Tibial nerve (tissue), 4 donors: Measurements from ENCODE around the gene GLIPR1. TPM values are rescaled to one million over a fixed set of nuclear protein-coding genes. Genes with fewer than 3 reads are reported as not detected.

Experiments used
- DNase-seq, 2 donors: peaks; one replicate each; pipeline ENCODE4 v3.0.0-alpha.2; 2019; ENCODE audit warnings: low spot score in 2 of 2
- H3K27ac ChIP-seq, 4 donors: fragments of 200-600 bp; sonication (generic) in 3 of 4; one replicate each; pipeline ENCODE4 v1.5.1; 2017 to 2019; ENCODE audit warnings: mild to moderate bottlenecking in 1 of 4
- H3K27me3 ChIP-seq, 2 donors: fragments of 200-600 bp; sonication (generic) in 1 of 2; one replicate each; pipeline versions ENCODE4 v1.5.1 to v1.6.0; 2017 to 2019
- H3K36me3 ChIP-seq, 3 donors: fragments of 200-600 bp; sonication (generic); one replicate each; pipeline ENCODE4 v1.5.1; 2018 to 2019
- H3K4me1 ChIP-seq, 4 donors: fragments of 200-600 bp; sonication (generic) in 3 of 4; one replicate each; pipeline ENCODE4 v1.5.1; 2017 to 2019
- H3K4me3 ChIP-seq, 4 donors: fragments of 200-600 bp; sonication (generic) in 3 of 4; one replicate each; pipeline ENCODE4 v1.5.1; 2017 to 2019; ENCODE audit warnings: mild to moderate bottlenecking in 1 of 4, moderate library complexity in 1 of 4
- H3K9me3 ChIP-seq, 4 donors: fragments of 200-600 bp; sonication (generic) in 3 of 4; one replicate each; pipeline ENCODE4 v1.5.1; 2017 to 2019
- EP300 ChIP-seq, 2 donors: sonication (generic); formaldehyde crosslinking; IDR thresholded peaks; one replicate each; pipeline ENCODE4 v1.6.1; 2017; ENCODE audit warnings: antibody characterized with exemption in 2 of 2, mild to moderate bottlenecking in 1 of 2
- POLR2A ChIP-seq, 2 donors: fragments of 450-650 bp; IDR thresholded peaks; one replicate each; pipeline ENCODE4 v1.6.1; 2017; ENCODE audit warnings: antibody characterized with exemption in 2 of 2, mild to moderate bottlenecking in 2 of 2, moderate library complexity in 2 of 2
- WGBS, 2 donors: methylation state at CpG; one replicate each; pipeline ENCODE4 v1.1.5; 2018; 5-methylcytosine and 5-hydroxymethylcytosine counted together
- total RNA-seq, 4 donors: library from RNA; depleted of rRNA; stranded (reverse); fragments of >200 nt; gene quantifications; one replicate each; pipeline ENCODE4 v1.1.0, GENCODE V29; 2016
- TF ChIP-seq, protein P1 (sequence below), 5 experiments: fragments of 200-600 bp in 3 of 5; fragments of 450-650 bp in 2 of 5; sonication (generic) in 3 of 5; IDR thresholded peaks; one replicate each; pipeline ENCODE4 v1.5.1; 2016 to 2019; ENCODE audit warnings: antibody characterized with exemption in 5 of 5, mild to moderate bottlenecking in 3 of 5, moderate library complexity in 2 of 5

Gene GLIPR1
- total RNA-seq, 4 donors from 2014 or later, result 4.7 to 12.3 (median 6.5) TPM

DNA sequence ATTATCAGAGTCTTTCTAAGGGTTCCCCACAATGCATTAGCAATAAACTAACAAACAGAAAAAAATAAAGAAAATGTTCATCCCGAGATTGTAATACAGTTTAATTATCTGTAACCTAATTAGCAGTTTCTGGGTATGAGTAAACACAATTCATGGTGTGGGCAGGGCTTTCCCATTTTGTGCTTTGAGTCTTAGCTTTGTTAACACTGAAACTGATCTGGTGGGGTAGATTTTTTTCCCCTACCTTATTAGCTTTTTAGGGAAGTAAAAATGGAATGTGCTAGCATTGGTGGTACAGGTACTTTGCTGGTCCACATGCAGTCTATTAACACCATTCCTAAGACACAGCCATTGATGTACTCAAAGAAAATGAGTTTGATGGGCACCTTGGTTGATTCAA is 49.3 kb downstream of the GLIPR1 start:
- Histone ChIP-seq H3K36me3 (no peaks in the 10 kb centered on the region), H3K27me3 (no peaks in the 10 kb centered on the region), H3K4me3 (no peak overlapping the region), H3K9me3 (no peaks in the 10 kb centered on the region), H3K27ac (no peak overlapping the region), H3K4me1 (peaks cover 0 to 6% (median 0%) of the 10 kb centered on the region in 4 donors)
- TF ChIP-seq, protein P1, sequence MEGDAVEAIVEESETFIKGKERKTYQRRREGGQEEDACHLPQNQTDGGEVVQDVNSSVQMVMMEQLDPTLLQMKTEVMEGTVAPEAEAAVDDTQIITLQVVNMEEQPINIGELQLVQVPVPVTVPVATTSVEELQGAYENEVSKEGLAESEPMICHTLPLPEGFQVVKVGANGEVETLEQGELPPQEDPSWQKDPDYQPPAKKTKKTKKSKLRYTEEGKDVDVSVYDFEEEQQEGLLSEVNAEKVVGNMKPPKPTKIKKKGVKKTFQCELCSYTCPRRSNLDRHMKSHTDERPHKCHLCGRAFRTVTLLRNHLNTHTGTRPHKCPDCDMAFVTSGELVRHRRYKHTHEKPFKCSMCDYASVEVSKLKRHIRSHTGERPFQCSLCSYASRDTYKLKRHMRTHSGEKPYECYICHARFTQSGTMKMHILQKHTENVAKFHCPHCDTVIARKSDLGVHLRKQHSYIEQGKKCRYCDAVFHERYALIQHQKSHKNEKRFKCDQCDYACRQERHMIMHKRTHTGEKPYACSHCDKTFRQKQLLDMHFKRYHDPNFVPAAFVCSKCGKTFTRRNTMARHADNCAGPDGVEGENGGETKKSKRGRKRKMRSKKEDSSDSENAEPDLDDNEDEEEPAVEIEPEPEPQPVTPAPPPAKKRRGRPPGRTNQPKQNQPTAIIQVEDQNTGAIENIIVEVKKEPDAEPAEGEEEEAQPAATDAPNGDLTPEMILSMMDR (IDR thresholded peaks at IDR 0.05), result no peak
- no peak for TF ChIP-seq POLR2A (IDR thresholded peaks at IDR 0.05)
- 68 to 90% methylated on average over 1 of the region's 1 CpG for WGBS, 2 donors
- no peak for DNase-seq

DNA sequence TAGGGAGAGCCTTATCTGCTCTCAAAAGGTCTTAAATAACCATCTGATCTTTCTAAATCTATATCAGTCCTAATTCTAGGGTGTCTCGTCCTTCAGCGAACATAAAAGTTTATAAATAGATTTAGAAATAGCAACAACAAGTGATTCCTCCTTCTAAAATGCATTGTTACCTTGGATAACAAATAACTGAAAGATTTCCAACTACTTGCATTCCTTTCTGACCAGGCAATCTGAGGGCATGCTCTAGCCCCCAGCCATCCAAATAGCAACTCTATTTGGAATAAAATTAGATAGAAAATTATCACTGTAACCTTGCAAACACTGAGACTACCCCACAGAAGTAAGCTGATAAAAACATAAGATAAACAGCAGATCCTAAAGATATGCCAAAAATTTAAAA is 52.7 kb downstream of the GLIPR1 start:
- 63 to 74% methylated on average over 2 of the region's 2 CpGs for WGBS, 2 donors
- no peak for DNase-seq
- TF ChIP-seq POLR2A (IDR thresholded peaks at IDR 0.05) (no peak), EP300 (IDR thresholded peaks at IDR 0.05) (no peak)
- TF ChIP-seq, protein P1 (IDR thresholded peaks at IDR 0.05), result no peak
- Histone ChIP-seq H3K27me3 (no peaks in the 10 kb centered on the region), H3K4me1 (no peaks in the 10 kb centered on the region), H3K9me3 (no peaks in the 10 kb centered on the region), H3K27ac (no peak overlapping the region), H3K36me3 (no peaks in the 10 kb centered on the region), H3K4me3 (no peak overlapping the region)

DNA sequence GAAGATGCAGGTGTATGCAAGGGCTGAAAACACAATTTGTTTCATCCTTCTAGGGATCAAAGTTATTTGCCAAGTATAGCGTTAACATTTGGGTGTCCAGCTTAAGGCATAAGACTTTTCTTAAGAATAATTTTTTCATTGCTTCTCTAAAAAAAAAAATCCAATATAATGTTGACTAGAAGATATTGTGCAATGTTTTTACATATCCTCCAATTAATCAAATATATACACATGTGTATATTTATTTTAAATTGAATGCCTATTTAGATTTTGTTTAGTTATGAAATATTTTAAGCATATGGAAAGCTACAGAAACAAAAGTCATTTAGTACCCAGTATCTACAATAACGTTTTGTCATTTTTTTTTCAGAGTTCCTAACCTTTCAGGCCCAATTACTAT is 59.3 kb downstream of the GLIPR1 start:
- H3K9me3 ChIP-seq, result no peaks in the 10 kb centered on the region
- TF ChIP-seq, protein P1 (IDR thresholded peaks at IDR 0.05), result no peak
- TF ChIP-seq EP300 (IDR thresholded peaks at IDR 0.05), result no peak
- TF ChIP-seq POLR2A (IDR thresholded peaks at IDR 0.05), result no peak
- H3K36me3 ChIP-seq, result no peaks in the 10 kb centered on the region
- WGBS, 2 donors, result 73 to 80% methylated on average over 2 of the region's 2 CpGs
- no peak for DNase-seq
- no peaks in the 10 kb centered on the region for H3K27me3 ChIP-seq
- H3K4me1 ChIP-seq, result no peaks in the 10 kb centered on the region
- H3K4me3 ChIP-seq, result no peak overlapping the region
- H3K27ac ChIP-seq, result no peak overlapping the region

DNA sequence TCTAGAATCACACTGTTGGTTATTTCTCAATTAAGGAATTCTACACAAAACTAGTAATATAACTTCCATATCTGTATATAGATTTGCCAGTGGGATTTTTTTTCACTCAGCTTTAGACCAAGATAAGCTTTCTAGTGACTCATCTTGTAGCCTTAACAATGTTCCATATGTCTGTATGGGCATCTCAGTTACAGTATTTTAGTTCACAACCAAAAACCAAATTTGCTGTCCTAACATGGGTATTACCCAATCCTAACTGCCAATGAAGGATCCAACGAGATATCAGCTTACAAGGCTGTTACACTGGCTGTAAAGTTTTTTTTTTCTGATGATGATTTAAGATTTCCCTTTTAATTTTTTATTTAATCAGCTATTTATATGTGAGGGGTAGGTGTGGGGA is 62.4 kb downstream of the GLIPR1 start:
- TF ChIP-seq POLR2A (IDR thresholded peaks at IDR 0.05) (no peak), EP300 (IDR thresholded peaks at IDR 0.05) (no peak)
- TF ChIP-seq, protein P1 (IDR thresholded peaks at IDR 0.05), result no peak
- DNase-seq, result no peak
- no peak overlapping the region for H3K27ac ChIP-seq
- H3K27me3 ChIP-seq, result no peaks in the 10 kb centered on the region
- no peaks in the 10 kb centered on the region for H3K9me3 ChIP-seq
- no peaks in the 10 kb centered on the region for H3K4me1 ChIP-seq
- H3K4me3 ChIP-seq, result no peak overlapping the region
- WGBS, 2 donors, result 88 to 90% methylated on average over 1 of the region's 1 CpG
- no peaks in the 10 kb centered on the region for H3K36me3 ChIP-seq

DNA sequence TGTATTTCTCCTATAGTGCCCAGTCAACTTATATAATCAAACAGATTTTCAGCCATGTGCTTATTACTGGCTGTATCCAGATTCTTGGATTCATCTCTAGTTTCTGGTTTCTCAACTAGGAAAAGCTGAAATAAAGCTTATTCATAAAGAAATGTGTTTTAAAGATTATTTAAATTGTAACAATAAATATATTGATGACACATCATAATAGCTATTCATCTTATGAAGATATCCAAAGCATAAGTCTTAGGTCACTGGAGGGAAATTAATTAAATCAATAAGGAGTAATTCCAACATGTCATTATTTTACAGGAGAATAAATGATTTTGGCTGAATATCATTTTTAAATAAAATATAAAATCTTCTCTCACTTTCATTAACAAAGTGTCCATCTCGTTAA is 63.0 kb downstream of the GLIPR1 start:
- Histone ChIP-seq H3K9me3 (no peaks in the 10 kb centered on the region), H3K4me3 (no peak overlapping the region), H3K36me3 (no peaks in the 10 kb centered on the region), H3K4me1 (no peaks in the 10 kb centered on the region), H3K27ac (no peak overlapping the region), H3K27me3 (no peaks in the 10 kb centered on the region)
- TF ChIP-seq POLR2A (IDR thresholded peaks at IDR 0.05), result no peak
- no peak for TF ChIP-seq EP300 (IDR thresholded peaks at IDR 0.05)
- TF ChIP-seq, protein P1 (IDR thresholded peaks at IDR 0.05), result no peak
- DNase-seq, result no peak
- WGBS, 2 donors, result 73 to 78% methylated on average over 1 of the region's 1 CpG
